GM23248 (cell line): ENCODE measurements around the gene MN1. TPM values are rescaled to one million over a fixed set of nuclear protein-coding genes. Genes with fewer than 3 reads are reported as not detected.

Experiments used
- DNase-seq: peaks from one replicate; pipeline ENCODE4 v3.0.0-alpha.2; 2015
- H2AFZ ChIP-seq: fragments of 200-600 bp; sonication (generic); 2 replicates; pipeline ENCODE4 v1.6.1; 2016; ENCODE audit warnings: antibody characterized with exemption
- H3F3A ChIP-seq: fragments of 200-600 bp; sonication (generic); 2 replicates; pipeline ENCODE4 v1.6.1; 2016; ENCODE audit warnings: mild to moderate bottlenecking, antibody characterized with exemption, mixed run types; ENCODE audit not compliant: insufficient read depth
- H3K27ac ChIP-seq: fragments of 200-600 bp; sonication (generic); 2 replicates; pipeline ENCODE4 v1.5.1; 2016; ENCODE audit warnings: mild to moderate bottlenecking
- H3K27me3 ChIP-seq: fragments of 200-600 bp; sonication (generic); replicated peaks from 2 replicates; pipeline ENCODE4 v1.6.1; 2016; ENCODE audit warnings: mild to moderate bottlenecking; ENCODE audit not compliant: insufficient read depth
- H3K36me3 ChIP-seq: fragments of 200-600 bp; sonication (generic); 2 replicates; pipeline ENCODE4 v1.6.1; 2016; ENCODE audit warnings: low read depth, mild to moderate bottlenecking
- H3K4me1 ChIP-seq: fragments of 200-600 bp; sonication (generic); 2 replicates; pipeline ENCODE4 v1.6.1; 2016; ENCODE audit warnings: mild to moderate bottlenecking; ENCODE audit not compliant: insufficient read depth
- H3K4me2 ChIP-seq: fragments of 200-600 bp; sonication (generic); one replicate; pipeline ENCODE4 v1.6.1; 2016; ENCODE audit warnings: mild to moderate bottlenecking; ENCODE audit not compliant: unreplicated experiment
- H3K4me3 ChIP-seq: fragments of 200-600 bp; sonication (generic); 2 replicates; pipeline ENCODE4 v1.5.1; 2016; ENCODE audit warnings: mild to moderate bottlenecking
- H3K79me2 ChIP-seq: fragments of 200-600 bp; sonication (generic); 2 replicates; pipeline ENCODE4 v1.6.1; 2016; ENCODE audit warnings: mild to moderate bottlenecking; ENCODE audit not compliant: insufficient read depth
- H3K9ac ChIP-seq: fragments of 200-600 bp; sonication (generic); 2 replicates; pipeline ENCODE4 v1.6.1; 2016; ENCODE audit warnings: mild to moderate bottlenecking
- H3K9me2 ChIP-seq: fragments of 200-600 bp; sonication (generic); 2 replicates; pipeline ENCODE4 v1.6.1; 2016; ENCODE audit warnings: mixed run types, mild to moderate bottlenecking, moderate library complexity; ENCODE audit not compliant: insufficient read depth
- H3K9me3 ChIP-seq: fragments of 200-600 bp; sonication (generic); one replicate; pipeline ENCODE4 v1.6.1; 2017; ENCODE audit warnings: low read depth
- H4K20me1 ChIP-seq: fragments of 200-600 bp; sonication (generic); 2 replicates; pipeline ENCODE4 v1.6.0; 2016; ENCODE audit not compliant: insufficient read depth
- EZH2 ChIP-seq: fragments of 200-600 bp; sonication (generic); IDR thresholded peaks from 2 replicates; pipeline ENCODE4 v1.6.1; 2018; ENCODE audit warnings: antibody characterized with exemption, mild to moderate bottlenecking; ENCODE audit not compliant: insufficient read depth, poor library complexity, severe bottlenecking
- EZH2phosphoT487 ChIP-seq: fragments of 200-600 bp; sonication (generic); IDR thresholded peaks from 2 replicates; pipeline ENCODE4 v1.6.1; 2018; ENCODE audit warnings: antibody characterized with exemption, moderate library complexity, mild to moderate bottlenecking, low read depth; ENCODE audit not compliant: insufficient read depth
- WGBS, 2 experiments: methylation state at CpG; one replicate each; pipeline ENCODE4 v1.1.6; 2015 to 2017; ENCODE audit warnings: low lambda C conversion rate in 2 of 2, low coverage in 1 of 2; ENCODE audit errors: missing lambda C conversion rate in 2 of 2; 5-methylcytosine and 5-hydroxymethylcytosine counted together
- in situ Hi-C: fragments of 300-500 bp; cut with MboI; formaldehyde crosslinking; loops from 2 replicates; pipeline ENCODE4 v1.15.0; 2020
- polyA plus RNA-seq: library from polyadenylated mRNA; unstranded; fragments of >200 nt; fragmentation: Nextera tagmentation; extraction: Ambion mirVana; gene quantifications from 2 replicates; pipeline ENCODE4 v1.2.1, GENCODE V29; 2016
- total RNA-seq: library from RNA; depleted of rRNA; stranded (reverse); fragments of >200 nt; shearing (Covaris generic); gene quantifications from 2 replicates; pipeline ENCODE4 v1.2.3, GENCODE V29; 2014

Gene MN1
- total and polyA plus RNA-seq, 2 experiments from 2014 or later: 4.2 to 24.8 TPM

DNA sequence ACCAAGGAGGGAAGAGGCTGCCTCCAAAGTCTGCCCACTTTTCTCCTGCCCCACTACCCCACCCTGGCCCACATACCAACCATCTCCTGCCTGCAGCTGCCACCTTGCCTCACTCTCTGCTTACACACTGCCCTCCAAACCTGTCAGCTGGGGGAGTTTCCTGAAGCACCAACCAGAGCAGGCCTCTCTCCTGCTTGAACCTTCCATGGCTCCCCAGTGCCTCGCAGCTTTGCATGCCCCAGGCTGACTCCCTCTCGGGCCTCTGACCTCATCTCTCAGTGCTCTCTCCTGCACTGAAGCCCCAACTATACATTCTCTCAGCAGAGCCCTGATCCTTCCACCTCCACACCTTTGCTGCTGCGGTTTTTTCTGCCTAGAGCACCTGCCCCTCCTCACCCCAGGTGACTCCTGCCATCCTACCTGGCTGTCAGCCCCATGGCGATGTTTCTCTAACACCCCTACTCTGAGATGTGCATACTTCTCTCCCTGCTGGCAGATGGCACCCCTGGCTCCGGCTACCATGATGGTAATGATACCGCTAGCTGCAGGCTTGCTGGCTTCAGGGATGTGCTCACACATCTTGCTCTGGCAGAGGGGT, 43.5 kb downstream of the MN1 start:
- Histone ChIP-seq H3K79me2 (peaks cover 34% of the 10 kb centered on the region; the same call in 1 of the 2 replicates), H4K20me1 (no peaks in the 10 kb centered on the region), H3K27me3 (no peaks in the 10 kb centered on the region), H3K27ac (no peak overlapping the region), H3F3A (peaks cover 13% of the 10 kb centered on the region; the same call in 1 of the 2 replicates), H3K36me3 (peaks cover 3% of the 10 kb centered on the region; the same call in 1 of the 2 replicates), H3K9ac (no peak overlapping the region), H2AFZ (no peak overlapping the region), H3K4me2 (no peak overlapping the region), H3K9me3 (no peaks in the 10 kb centered on the region), H3K9me2 (no peaks in the 10 kb centered on the region), H3K4me3 (no peak overlapping the region), H3K4me1 (peaks cover 18% of the 10 kb centered on the region)
- 88 to 95% methylated on average over 6 of the region's 6 CpGs for WGBS, 2 experiments
- no peak for TF ChIP-seq EZH2phosphoT487
- TF ChIP-seq EZH2: no peak
- no peak for DNase-seq
- in situ Hi-C loops: no loop called here

DNA sequence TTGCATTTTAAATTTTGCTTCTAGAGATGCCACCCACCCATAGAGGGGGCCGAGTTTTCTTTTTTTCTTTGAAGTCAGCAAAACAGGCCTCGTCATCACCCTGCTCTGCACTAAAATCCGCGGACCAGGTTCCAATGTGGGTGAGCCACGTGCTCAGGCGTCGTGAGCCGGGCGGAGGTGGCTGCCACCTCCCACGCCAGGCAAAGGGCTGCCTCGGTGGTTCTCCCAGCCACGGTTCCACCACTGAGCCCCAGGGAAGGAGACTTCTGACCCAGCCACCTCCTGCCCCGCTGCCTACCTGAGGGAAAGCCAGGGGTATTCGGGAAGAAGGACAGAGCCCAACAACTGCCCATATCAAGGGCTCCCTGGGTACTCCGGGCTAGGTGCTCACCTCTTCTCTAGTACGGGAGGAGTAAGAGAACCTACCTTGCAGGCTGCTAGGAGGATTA, 45.3 kb downstream of the MN1 start:
- Histone ChIP-seq H3K36me3 (0 out of 2 replicates have a peak, but pooled peaks cover 3% of the 10 kb centered on the region), H4K20me1 (no peaks in the 10 kb centered on the region), H3K9me3 (no peaks in the 10 kb centered on the region), H3K27me3 (no peaks in the 10 kb centered on the region), H3K27ac (no peak overlapping the region), H3K9ac (no peak overlapping the region), H3K4me2 (no peak overlapping the region), H3K79me2 (peaks cover 34% of the 10 kb centered on the region; the same call in 1 of the 2 replicates), H3K4me1 (peaks cover 36% of the 10 kb centered on the region), H3K9me2 (no peaks in the 10 kb centered on the region), H3F3A (peaks cover 26% of the 10 kb centered on the region), H2AFZ (no peak overlapping the region), H3K4me3 (no peak overlapping the region)
- 94 to 97% methylated on average over 14 to 16 of the region's 16 CpGs for WGBS, 2 experiments
- DNase-seq: no peak
- in situ Hi-C loops: no loop called here
- TF ChIP-seq EZH2phosphoT487 (no peak), EZH2 (no peak)

DNA sequence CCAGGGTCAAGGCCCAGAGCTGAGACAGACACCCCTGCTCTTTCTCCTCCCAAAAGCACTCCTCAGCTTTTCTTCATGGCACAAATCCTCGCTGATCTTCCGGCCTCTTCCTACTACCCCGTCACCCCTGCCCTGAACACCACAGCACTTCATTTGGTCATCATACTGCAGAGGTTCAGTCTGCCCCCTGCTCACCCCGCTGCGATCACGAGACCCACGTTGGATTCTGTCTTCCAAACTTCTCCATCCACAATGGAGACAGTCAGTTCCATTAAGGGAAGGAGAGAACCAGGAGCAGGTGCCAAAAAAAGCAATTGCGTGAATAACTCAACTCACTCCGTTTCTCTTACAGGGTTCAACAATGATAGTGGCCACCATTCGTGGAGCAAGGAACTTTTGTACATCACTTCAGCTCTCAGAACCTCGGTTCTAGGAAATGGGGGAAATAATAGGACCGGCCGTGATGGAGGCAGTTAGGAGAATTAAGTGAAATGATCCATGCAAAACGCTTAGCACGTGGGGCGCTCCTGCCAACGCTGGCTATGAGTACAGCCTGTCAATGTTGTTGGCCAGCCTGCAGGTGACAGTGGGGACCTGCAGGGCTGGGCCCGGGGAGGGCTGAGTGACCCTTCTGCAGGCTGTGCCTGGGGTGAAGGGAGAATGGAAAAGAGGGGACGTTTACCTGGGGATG, 45.9 kb downstream of the MN1 start:
- TF ChIP-seq EZH2 (no peak), EZH2phosphoT487 (no peak)
- Histone ChIP-seq H3F3A (peaks cover 31% of the 10 kb centered on the region), H3K9ac (no peak overlapping the region), H3K9me2 (no peaks in the 10 kb centered on the region), H3K4me1 (peaks cover 42% of the 10 kb centered on the region), H3K9me3 (no peaks in the 10 kb centered on the region), H3K36me3 (0 out of 2 replicates have a peak, but pooled peaks cover 3% of the 10 kb centered on the region), H3K79me2 (peaks cover 33% of the 10 kb centered on the region; the same call in 1 of the 2 replicates), H4K20me1 (no peaks in the 10 kb centered on the region), H3K4me3 (no peak overlapping the region), H3K4me2 (no peak overlapping the region), H3K27ac (no peak overlapping the region), H3K27me3 (no peaks in the 10 kb centered on the region), H2AFZ (no peak overlapping the region)
- WGBS, 2 experiments: 57 to 61% methylated on average over 18 to 19 of the region's 19 CpGs
- in situ Hi-C loops: no loop called here
- no peak for DNase-seq

DNA sequence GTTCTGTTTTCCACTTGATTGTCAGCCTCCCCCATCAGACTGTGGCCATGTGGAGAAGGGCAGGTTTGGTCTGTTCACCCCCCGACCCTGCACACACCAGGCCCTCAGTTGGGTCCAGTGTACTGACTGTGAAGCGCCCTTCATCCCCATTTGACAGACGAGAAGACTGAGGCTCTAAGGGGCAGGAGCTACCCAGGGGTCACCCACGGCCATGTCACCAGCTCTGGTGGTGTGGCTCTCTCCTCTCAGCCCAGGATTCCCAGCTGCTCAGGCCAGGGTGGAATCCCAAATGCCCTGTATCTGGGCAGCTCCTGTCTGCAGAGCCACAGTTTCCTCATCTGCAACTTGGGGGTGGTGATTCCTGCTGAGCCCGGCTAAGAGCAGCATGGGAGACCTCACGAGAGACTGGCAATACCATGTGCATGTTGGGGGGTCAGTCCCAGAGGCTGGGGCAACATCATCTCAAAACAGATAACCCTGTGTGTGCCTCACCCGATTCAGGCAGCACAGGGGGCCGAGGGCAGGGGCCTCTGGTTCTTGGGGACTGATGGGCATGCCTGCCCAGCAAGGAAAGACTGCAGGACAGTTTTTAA, 46.6 kb downstream of the MN1 start:
- H2AFZ ChIP-seq: no peak overlapping the region
- TF ChIP-seq EZH2phosphoT487 (no peak), EZH2 (no peak)
- H3K4me3 ChIP-seq: no peak overlapping the region
- H3K4me1 ChIP-seq: peaks cover 48% of the 10 kb centered on the region
- no peaks in the 10 kb centered on the region for H3K27me3 ChIP-seq
- H3K36me3 ChIP-seq: 0 out of 2 replicates have a peak, but pooled peaks cover 3% of the 10 kb centered on the region
- H3K27ac ChIP-seq: peak overlapping the region; percentile 24
- in situ Hi-C loops: no loop called here
- peak overlapping the region; percentile 39 for H3K4me2 ChIP-seq
- peak overlapping the region; percentile 18; the same call in 1 of the 2 replicates for H3K9ac ChIP-seq
- DNase-seq: no peak
- H3K79me2 ChIP-seq: peaks cover 28% of the 10 kb centered on the region; the same call in 1 of the 2 replicates
- no peaks in the 10 kb centered on the region for H3K9me2 ChIP-seq
- no peaks in the 10 kb centered on the region for H3K9me3 ChIP-seq
- peaks cover 38% of the 10 kb centered on the region for H3F3A ChIP-seq
- 84 to 91% methylated on average over 8 of the region's 8 CpGs for WGBS, 2 experiments
- H4K20me1 ChIP-seq: no peaks in the 10 kb centered on the region
